IMR-90 (cell line): Measurements from ENCODE around the gene PPP2R2D.

Source experiments
- CEBPB ChIP-seq: IDR thresholded peaks from 2 replicates; pipeline ENCODE4 v1.6.1; 2012; ENCODE audit warnings: low read depth, low read length, improper control_type of control experiment
- CHD1 ChIP-seq: IDR thresholded peaks from 2 replicates; pipeline ENCODE4 v1.6.1; 2012; ENCODE audit warnings: low read depth, low read length, improper control_type of control experiment
- FOS ChIP-seq: fragments of 150-350 bp; IDR thresholded peaks from 2 replicates; pipeline ENCODE4 v1.6.1; 2016; ENCODE audit warnings: low read depth, low read length
- NFE2L2 ChIP-seq: fragments of 150-350 bp; IDR thresholded peaks from 2 replicates; pipeline ENCODE4 v1.6.1; 2016; ENCODE audit warnings: low read depth, mild to moderate bottlenecking, low read length
- POLR2A ChIP-seq: IDR thresholded peaks from 2 replicates; pipeline ENCODE4 v1.6.1; 2012; ENCODE audit warnings: mild to moderate bottlenecking, low read depth, low read length
- RAD21 ChIP-seq: IDR thresholded peaks from 2 replicates; pipeline ENCODE4 v1.6.1; 2012; ENCODE audit warnings: low read length, improper control_type of control experiment
- SMC3 ChIP-seq: fragments of 150-350 bp; IDR thresholded peaks from 2 replicates; pipeline ENCODE4 v1.6.1; 2016; ENCODE audit warnings: low read depth, mild to moderate bottlenecking, antibody characterized with exemption, low read length, moderate library complexity
- TF ChIP-seq, protein P1 (sequence below): conservative IDR thresholded peaks from 2 replicates; pipeline ENCODE4 v1.5.1; 2012; ENCODE audit warnings: mild to moderate bottlenecking, low read depth, low read length, improper control_type of control experiment

GRCh38 chr10:131872827-131873375 lies 27.9 kb upstream of the PPP2R2D start:
- TF ChIP-seq RAD21 (no peak), CHD1 (no peak), SMC3 (no peak), POLR2A (no peak), CEBPB (no peak), NFE2L2 (no peak), FOS (no peak)
- TF ChIP-seq, protein P1, sequence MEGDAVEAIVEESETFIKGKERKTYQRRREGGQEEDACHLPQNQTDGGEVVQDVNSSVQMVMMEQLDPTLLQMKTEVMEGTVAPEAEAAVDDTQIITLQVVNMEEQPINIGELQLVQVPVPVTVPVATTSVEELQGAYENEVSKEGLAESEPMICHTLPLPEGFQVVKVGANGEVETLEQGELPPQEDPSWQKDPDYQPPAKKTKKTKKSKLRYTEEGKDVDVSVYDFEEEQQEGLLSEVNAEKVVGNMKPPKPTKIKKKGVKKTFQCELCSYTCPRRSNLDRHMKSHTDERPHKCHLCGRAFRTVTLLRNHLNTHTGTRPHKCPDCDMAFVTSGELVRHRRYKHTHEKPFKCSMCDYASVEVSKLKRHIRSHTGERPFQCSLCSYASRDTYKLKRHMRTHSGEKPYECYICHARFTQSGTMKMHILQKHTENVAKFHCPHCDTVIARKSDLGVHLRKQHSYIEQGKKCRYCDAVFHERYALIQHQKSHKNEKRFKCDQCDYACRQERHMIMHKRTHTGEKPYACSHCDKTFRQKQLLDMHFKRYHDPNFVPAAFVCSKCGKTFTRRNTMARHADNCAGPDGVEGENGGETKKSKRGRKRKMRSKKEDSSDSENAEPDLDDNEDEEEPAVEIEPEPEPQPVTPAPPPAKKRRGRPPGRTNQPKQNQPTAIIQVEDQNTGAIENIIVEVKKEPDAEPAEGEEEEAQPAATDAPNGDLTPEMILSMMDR: no peak
